GM12874 (cell line): Measurements from ENCODE around the gene TSPO.

Experiments
- TF ChIP-seq, protein P1 (sequence below): IDR thresholded peaks from 2 replicates; pipeline ENCODE4 v1.5.1; 2011; ENCODE audit warnings: low read depth, mild to moderate bottlenecking, control low read depth, low read length, moderate library complexity; ENCODE audit not compliant: insufficient read depth

Gene TSPO

DNA sequence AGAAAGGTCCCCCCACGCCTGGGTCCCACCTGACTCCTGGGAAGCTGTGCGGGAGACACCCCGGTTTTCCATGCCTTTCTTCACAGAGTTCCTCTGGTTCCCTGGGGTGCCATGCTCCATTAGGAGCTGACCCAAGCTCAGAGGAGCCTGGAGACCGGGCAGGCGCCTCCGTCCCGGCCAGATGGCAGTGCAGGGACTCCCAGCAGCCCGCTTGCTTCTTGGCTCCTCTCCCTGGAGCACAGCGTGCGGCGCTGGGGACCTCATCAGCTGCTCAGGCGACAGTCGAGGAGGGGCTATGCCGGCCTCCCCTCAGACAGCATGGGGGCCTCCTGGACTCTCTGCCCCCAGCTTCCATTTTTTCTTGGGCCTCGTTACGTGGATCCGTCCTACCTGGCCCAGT, 48.7 kb downstream of the TSPO start:
- TF ChIP-seq, protein P1, sequence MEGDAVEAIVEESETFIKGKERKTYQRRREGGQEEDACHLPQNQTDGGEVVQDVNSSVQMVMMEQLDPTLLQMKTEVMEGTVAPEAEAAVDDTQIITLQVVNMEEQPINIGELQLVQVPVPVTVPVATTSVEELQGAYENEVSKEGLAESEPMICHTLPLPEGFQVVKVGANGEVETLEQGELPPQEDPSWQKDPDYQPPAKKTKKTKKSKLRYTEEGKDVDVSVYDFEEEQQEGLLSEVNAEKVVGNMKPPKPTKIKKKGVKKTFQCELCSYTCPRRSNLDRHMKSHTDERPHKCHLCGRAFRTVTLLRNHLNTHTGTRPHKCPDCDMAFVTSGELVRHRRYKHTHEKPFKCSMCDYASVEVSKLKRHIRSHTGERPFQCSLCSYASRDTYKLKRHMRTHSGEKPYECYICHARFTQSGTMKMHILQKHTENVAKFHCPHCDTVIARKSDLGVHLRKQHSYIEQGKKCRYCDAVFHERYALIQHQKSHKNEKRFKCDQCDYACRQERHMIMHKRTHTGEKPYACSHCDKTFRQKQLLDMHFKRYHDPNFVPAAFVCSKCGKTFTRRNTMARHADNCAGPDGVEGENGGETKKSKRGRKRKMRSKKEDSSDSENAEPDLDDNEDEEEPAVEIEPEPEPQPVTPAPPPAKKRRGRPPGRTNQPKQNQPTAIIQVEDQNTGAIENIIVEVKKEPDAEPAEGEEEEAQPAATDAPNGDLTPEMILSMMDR = no peak

DNA sequence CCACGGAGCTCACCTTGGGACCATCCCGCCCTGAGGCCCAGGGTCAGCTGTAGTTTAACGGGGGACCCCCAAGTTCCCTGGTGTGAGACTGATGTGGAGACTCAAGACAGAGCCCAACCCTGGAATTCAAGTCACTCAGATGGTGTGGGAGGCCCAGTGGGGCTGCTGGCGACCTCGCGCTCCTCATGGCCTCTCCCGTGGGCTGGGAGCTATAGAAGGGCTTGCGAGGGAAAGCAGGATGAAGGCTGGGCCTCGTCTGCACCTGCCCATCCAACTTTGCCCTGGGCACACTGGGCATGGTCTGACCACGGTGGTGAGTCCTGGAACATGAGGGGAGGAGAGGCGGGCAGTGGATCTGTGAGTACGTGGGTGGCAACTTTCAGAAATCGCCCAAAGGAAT, 49.2 kb downstream of the TSPO start:
- TF ChIP-seq, protein P1 = no peak

DNA sequence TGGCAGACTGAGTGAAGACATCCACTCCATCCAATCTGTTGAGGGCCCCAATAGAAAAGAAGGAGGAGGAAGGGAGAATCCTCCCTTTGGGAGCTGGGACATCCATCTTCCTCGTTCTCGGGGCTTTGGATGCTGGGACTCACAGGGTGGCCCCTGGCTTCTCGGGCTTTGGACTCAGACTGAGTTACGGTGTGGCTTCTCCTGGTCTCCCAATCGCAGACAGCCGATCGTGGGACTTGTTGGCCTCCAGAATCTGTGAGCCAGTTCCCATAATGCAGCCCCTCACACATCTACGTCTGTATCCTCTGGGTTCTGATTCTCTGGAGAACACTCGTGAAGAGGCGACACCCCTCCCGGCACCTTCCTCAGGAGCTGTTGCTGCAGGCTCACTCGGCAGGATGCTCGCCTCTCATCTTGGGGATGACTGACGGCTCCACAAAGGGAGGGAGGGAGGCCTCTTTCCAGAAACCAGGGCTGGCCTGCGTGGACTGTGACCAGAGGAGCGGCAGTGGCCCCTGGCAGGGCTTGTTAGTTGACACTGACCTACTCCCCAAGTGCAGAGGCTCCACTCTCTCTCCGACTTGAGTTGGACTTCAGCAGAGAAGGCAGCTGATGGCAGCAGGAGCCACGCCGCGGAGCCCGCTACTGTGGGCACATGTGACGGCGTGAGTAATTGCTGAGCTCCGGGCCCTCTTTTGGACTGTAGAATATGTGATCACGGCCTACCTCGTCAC, 50.3 kb downstream of the TSPO start:
- TF ChIP-seq, protein P1 = no peak

DNA sequence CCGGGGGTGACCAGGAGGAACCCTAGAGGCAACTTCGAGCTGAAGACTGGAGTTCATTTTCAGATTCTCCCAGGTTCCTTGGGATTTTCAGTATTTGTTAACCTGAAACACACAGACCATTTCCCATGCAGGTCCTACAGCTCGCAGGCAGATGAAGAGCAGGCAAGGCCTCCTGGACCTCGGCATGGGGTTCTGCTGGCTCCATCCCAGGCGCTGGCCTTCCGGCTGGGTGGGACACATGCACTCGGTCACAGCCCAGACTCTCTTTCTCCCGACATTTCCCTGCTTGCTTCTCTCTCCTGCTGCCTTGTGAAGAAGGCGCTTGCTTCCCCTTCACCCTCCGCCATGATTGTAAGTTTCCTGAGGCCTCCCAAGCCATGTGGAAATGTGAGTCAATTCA, 51.0 kb downstream of the TSPO start:
- TF ChIP-seq, protein P1 = no peak

DNA sequence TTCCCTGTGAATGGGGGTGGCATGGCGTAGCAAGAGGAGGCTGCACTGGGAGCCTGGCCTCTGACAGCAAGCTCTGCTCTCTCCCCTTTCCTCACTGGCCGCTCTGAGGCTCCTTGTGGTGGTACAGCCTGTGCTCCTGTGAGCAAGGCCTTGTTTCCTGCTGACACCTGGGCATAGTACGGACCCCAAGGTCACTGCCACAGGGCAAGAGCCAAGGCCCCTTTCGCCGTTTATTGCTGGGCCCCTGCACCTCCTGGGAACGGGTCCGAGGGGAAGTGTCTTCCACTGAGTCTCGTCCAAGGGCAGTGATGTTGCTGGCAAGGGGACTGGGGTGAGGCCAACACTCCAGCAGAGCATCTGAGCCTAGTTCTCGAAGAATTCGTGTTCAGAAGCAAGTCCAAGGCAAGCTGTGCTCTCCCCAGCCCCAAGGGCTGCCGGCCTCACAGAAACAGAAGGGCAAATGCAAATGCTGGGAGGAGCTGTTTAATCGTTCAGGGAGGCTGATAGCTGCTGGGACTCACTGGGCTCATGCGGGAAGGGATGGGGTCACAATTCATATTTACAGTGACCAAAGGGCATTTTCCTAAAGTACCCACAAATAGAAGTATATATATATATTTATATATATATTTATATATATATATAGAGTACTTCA, 51.5 kb downstream of the TSPO start:
- TF ChIP-seq, protein P1 = no peak

DNA sequence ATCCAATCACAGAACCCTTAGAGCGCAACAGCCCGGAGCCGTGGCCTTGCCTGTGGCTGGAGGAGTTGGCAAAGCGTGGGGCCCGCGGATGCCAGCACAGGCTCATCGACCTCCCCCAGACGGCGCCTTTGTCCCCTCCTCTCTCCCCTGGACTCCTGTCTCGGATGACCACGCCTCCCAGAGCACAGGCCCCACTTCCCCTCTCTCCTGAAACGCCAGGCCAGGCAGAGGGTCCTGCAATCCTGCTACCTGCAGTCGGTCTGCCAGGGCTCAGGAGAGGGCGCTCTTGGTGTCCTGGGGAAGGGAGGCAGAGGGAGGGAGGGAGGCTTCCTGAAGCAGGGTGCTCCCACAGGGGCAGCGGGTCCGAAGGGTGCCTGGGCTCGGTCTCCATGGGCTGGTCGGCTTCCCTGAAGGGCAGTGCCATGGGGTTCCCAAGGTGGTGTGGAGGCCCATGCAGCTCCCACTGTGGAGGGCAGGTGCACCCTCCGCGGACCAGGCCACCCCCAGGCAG, 52.2 kb downstream of the TSPO start:
- TF ChIP-seq, protein P1 = no peak

- TF ChIP-seq, protein P1 = no peak
Observed at GRCh38 chr22:43205261-43205691, 53.9 kb downstream of the TSPO start.
